ENCODE data around the gene WWP2.
A peak's percentile ranks its signal among the peaks of the same experiment; 100 is the strongest.

The WWP2 gene

GRCh38 chr16:69859105-69859989 lies 97.2 kb downstream of the WWP2 start:
- no peak overlapping the region for H3K4me2 ChIP-seq (ENCODE audit: low read length)
- no peak overlapping the region for H3K18ac ChIP-seq (ENCODE audit: low read length)
- H3K56ac ChIP-seq (ENCODE audit: low read length): no peak overlapping the region
- no peak overlapping the region for H3K23ac ChIP-seq (ENCODE audit: low read length)
- H3K4me1 ChIP-seq (ENCODE audit: control insufficient read depth, low read depth, low read length): no peaks in the 10 kb centered on the region
- no peak overlapping the region for H3K9ac ChIP-seq (ENCODE audit: low read length)
- no peak overlapping the region for H2BK15ac ChIP-seq (replicated peaks; ENCODE audit: low read depth)
- no peak overlapping the region for H3K4me3 ChIP-seq (ENCODE audit: low read length)
- no peak overlapping the region for H2BK5ac ChIP-seq (ENCODE audit: low read length)
- no peak overlapping the region for H3K4ac ChIP-seq (ENCODE audit: low read depth, low read length)
- no peak overlapping the region for H4K5ac ChIP-seq (ENCODE audit: low read length)
- no peak overlapping the region for H4K8ac ChIP-seq (ENCODE audit: low read depth, low read length)
- no peak overlapping the region for H2BK120ac ChIP-seq (ENCODE audit: low read depth, low read length)
- DNase-seq: peak; percentile 88
- WGBS (ENCODE audit: extremely low coverage, insufficient coverage, low lambda C conversion rate): no CpG with 5 or more reads among the region's 20 CpGs
- no peaks in the 10 kb centered on the region for H3K27me3 ChIP-seq (ENCODE audit: insufficient read depth, low read length, poor library complexity)
- peaks cover 2% of the 10 kb centered on the region for H3K36me3 ChIP-seq (ENCODE audit: control insufficient read depth, insufficient read depth, low read length)
- no peak overlapping the region for H3K27ac ChIP-seq (ENCODE audit: low read depth, low read length)
- no peaks in the 10 kb centered on the region for H3K79me1 ChIP-seq (ENCODE audit: low read length)
- no peaks in the 10 kb centered on the region for H3K79me2 ChIP-seq (ENCODE audit: control insufficient read depth, insufficient read depth, low read length)
- H2AK5ac ChIP-seq (ENCODE audit: low read length): no peak overlapping the region

GRCh38 chr16:69860233-69861231 lies 98.4 kb downstream of the WWP2 start:
- H3K79me2 ChIP-seq (ENCODE audit: control insufficient read depth, insufficient read depth, low read length): no peaks in the 10 kb centered on the region

GRCh38 chr16:69861292-69862030 lies 99.3 kb downstream of the WWP2 start:
- H2AK5ac ChIP-seq (ENCODE audit: low read length): no peak overlapping the region
- H3K79me2 ChIP-seq (ENCODE audit: control insufficient read depth, insufficient read depth, low read length): no peaks in the 10 kb centered on the region
- H3K56ac ChIP-seq (ENCODE audit: low read length): no peak overlapping the region
- no peak overlapping the region for H3K4ac ChIP-seq (ENCODE audit: low read depth, low read length)
- H4K5ac ChIP-seq (ENCODE audit: low read length): no peak overlapping the region
- H3K79me1 ChIP-seq (ENCODE audit: low read length): no peaks in the 10 kb centered on the region
- H3K36me3 ChIP-seq (ENCODE audit: control insufficient read depth, insufficient read depth, low read length): peaks cover 2% of the 10 kb centered on the region
- H3K18ac ChIP-seq (ENCODE audit: low read length): no peak overlapping the region
- H3K4me3 ChIP-seq (ENCODE audit: low read length): no peak overlapping the region
- no peak overlapping the region for H3K23ac ChIP-seq (ENCODE audit: low read length)
- no peak overlapping the region for H2BK5ac ChIP-seq (ENCODE audit: low read length)
- H2BK120ac ChIP-seq (ENCODE audit: low read depth, low read length): no peak overlapping the region
- no peak overlapping the region for H3K9ac ChIP-seq (ENCODE audit: low read length)
- H3K27ac ChIP-seq (ENCODE audit: low read depth, low read length): no peak overlapping the region
- no CpG with 5 or more reads among the region's 12 CpGs for WGBS (ENCODE audit: extremely low coverage, insufficient coverage, low lambda C conversion rate)
- no peak overlapping the region for H3K4me2 ChIP-seq (ENCODE audit: low read length)
- H4K8ac ChIP-seq (ENCODE audit: low read depth, low read length): no peak overlapping the region
- no peaks in the 10 kb centered on the region for H3K4me1 ChIP-seq (ENCODE audit: control insufficient read depth, low read depth, low read length)
- no peak overlapping the region for H2BK15ac ChIP-seq (replicated peaks; ENCODE audit: low read depth)
- no peak for DNase-seq
- H3K27me3 ChIP-seq (ENCODE audit: insufficient read depth, low read length, poor library complexity): no peaks in the 10 kb centered on the region

More at GRCh38 chr16:69860233-69861231, 98.4 kb downstream of the WWP2 start:
- peaks cover 2% of the 10 kb centered on the region for H3K36me3 ChIP-seq (ENCODE audit: control insufficient read depth, insufficient read depth, low read length)
- H3K9ac ChIP-seq (ENCODE audit: low read length): no peak overlapping the region
- no peak overlapping the region for H3K27ac ChIP-seq (ENCODE audit: low read depth, low read length)
- WGBS (ENCODE audit: extremely low coverage, insufficient coverage, low lambda C conversion rate): no CpG with 5 or more reads among the region's 9 CpGs
- H3K4me1 ChIP-seq (ENCODE audit: control insufficient read depth, low read depth, low read length): no peaks in the 10 kb centered on the region
- H3K4ac ChIP-seq (ENCODE audit: low read depth, low read length): no peak overlapping the region
- H3K79me1 ChIP-seq (ENCODE audit: low read length): no peaks in the 10 kb centered on the region
- H3K4me2 ChIP-seq (ENCODE audit: low read length): no peak overlapping the region
- H2BK5ac ChIP-seq (ENCODE audit: low read length): no peak overlapping the region
- no peak overlapping the region for H2AK5ac ChIP-seq (ENCODE audit: low read length)
- no peaks in the 10 kb centered on the region for H3K27me3 ChIP-seq (ENCODE audit: insufficient read depth, low read length, poor library complexity)
- H2BK120ac ChIP-seq (ENCODE audit: low read depth, low read length): no peak overlapping the region
- H3K4me3 ChIP-seq (ENCODE audit: low read length): no peak overlapping the region
- no peak overlapping the region for H3K23ac ChIP-seq (ENCODE audit: low read length)
- no peak for DNase-seq
- no peak overlapping the region for H3K56ac ChIP-seq (ENCODE audit: low read length)
- H4K5ac ChIP-seq (ENCODE audit: low read length): no peak overlapping the region
- no peak overlapping the region for H2BK15ac ChIP-seq (replicated peaks; ENCODE audit: low read depth)
- no peak overlapping the region for H3K18ac ChIP-seq (ENCODE audit: low read length)
- H4K8ac ChIP-seq (ENCODE audit: low read depth, low read length): no peak overlapping the region

GRCh38 chr16:69863401-69864281 lies 101.5 kb downstream of the WWP2 start:
- Histone ChIP-seq H3K36me3 (ENCODE audit: control insufficient read depth, insufficient read depth, low read length) (peaks cover 2% of the 10 kb centered on the region), H2BK15ac (replicated peaks; ENCODE audit: low read depth) (no peak overlapping the region), H3K4ac (ENCODE audit: low read depth, low read length) (no peak overlapping the region), H3K79me2 (ENCODE audit: control insufficient read depth, insufficient read depth, low read length) (no peaks in the 10 kb centered on the region), H3K27me3 (ENCODE audit: insufficient read depth, low read length, poor library complexity) (no peaks in the 10 kb centered on the region), H3K18ac (ENCODE audit: low read length) (no peak overlapping the region), H4K5ac (ENCODE audit: low read length) (no peak overlapping the region), H3K79me1 (ENCODE audit: low read length) (no peaks in the 10 kb centered on the region), H2BK120ac (ENCODE audit: low read depth, low read length) (no peak overlapping the region), H3K9ac (ENCODE audit: low read length) (no peak overlapping the region), H4K8ac (ENCODE audit: low read depth, low read length) (no peak overlapping the region), H3K23ac (ENCODE audit: low read length) (no peak overlapping the region), H3K56ac (ENCODE audit: low read length) (no peak overlapping the region), H2BK5ac (ENCODE audit: low read length) (no peak overlapping the region), H3K4me2 (ENCODE audit: low read length) (no peak overlapping the region), H3K4me1 (ENCODE audit: control insufficient read depth, low read depth, low read length) (no peaks in the 10 kb centered on the region), H3K27ac (ENCODE audit: low read depth, low read length) (no peak overlapping the region), H3K4me3 (ENCODE audit: low read length) (no peak overlapping the region), H2AK5ac (ENCODE audit: low read length) (no peak overlapping the region)
- no peak for DNase-seq
- no CpG with 5 or more reads among the region's 16 CpGs for WGBS (ENCODE audit: extremely low coverage, insufficient coverage, low lambda C conversion rate)

- no CpG with 5 or more reads among the region's 8 CpGs for WGBS (ENCODE audit: extremely low coverage, insufficient coverage, low lambda C conversion rate)
- no peak overlapping the region for H2BK15ac ChIP-seq (replicated peaks; ENCODE audit: low read depth)
- H3K27me3 ChIP-seq (ENCODE audit: insufficient read depth, low read length, poor library complexity): no peaks in the 10 kb centered on the region
- no peak overlapping the region for H2AK5ac ChIP-seq (ENCODE audit: low read length)
- H3K79me2 ChIP-seq (ENCODE audit: control insufficient read depth, insufficient read depth, low read length): no peaks in the 10 kb centered on the region
- no peaks in the 10 kb centered on the region for H3K36me3 ChIP-seq (ENCODE audit: control insufficient read depth, insufficient read depth, low read length)
- no peak overlapping the region for H3K9ac ChIP-seq (ENCODE audit: low read length)
- no peaks in the 10 kb centered on the region for H3K79me1 ChIP-seq (ENCODE audit: low read length)
- no peak overlapping the region for H2BK120ac ChIP-seq (ENCODE audit: low read depth, low read length)
- no peak overlapping the region for H3K4ac ChIP-seq (ENCODE audit: low read depth, low read length)
- no peaks in the 10 kb centered on the region for H3K4me1 ChIP-seq (ENCODE audit: control insufficient read depth, low read depth, low read length)
- peak; percentile 48 for DNase-seq
- H4K5ac ChIP-seq (ENCODE audit: low read length): no peak overlapping the region
- no peak overlapping the region for H3K23ac ChIP-seq (ENCODE audit: low read length)
- H3K4me2 ChIP-seq (ENCODE audit: low read length): no peak overlapping the region
- no peak overlapping the region for H3K18ac ChIP-seq (ENCODE audit: low read length)
- H2BK5ac ChIP-seq (ENCODE audit: low read length): no peak overlapping the region
- no peak overlapping the region for H3K4me3 ChIP-seq (ENCODE audit: low read length)
- H4K8ac ChIP-seq (ENCODE audit: low read depth, low read length): no peak overlapping the region
- no peak overlapping the region for H3K27ac ChIP-seq (ENCODE audit: low read depth, low read length)
- no peak overlapping the region for H3K56ac ChIP-seq (ENCODE audit: low read length)
These were observed 103.6 kb downstream of the WWP2 start for GRCh38 chr16:69865701-69866100.
